Stimulated activated CD4-positive, alpha-beta T cell treated with anti-CD3 and anti-CD28 coated beads, TNF-alpha, amount 100 ng/mL, for 1 hour (primary cell): Measurements from ENCODE around the gene ADAMTS17.

ENCODE experiments used
- DNase-seq, 3 donors: peaks; one replicate each; pipeline ENCODE4 v3.0.0-alpha.2; 2020; ENCODE audit warnings: low read depth in 3 of 3, low spot score in 1 of 3

The ADAMTS17 gene

DNA sequence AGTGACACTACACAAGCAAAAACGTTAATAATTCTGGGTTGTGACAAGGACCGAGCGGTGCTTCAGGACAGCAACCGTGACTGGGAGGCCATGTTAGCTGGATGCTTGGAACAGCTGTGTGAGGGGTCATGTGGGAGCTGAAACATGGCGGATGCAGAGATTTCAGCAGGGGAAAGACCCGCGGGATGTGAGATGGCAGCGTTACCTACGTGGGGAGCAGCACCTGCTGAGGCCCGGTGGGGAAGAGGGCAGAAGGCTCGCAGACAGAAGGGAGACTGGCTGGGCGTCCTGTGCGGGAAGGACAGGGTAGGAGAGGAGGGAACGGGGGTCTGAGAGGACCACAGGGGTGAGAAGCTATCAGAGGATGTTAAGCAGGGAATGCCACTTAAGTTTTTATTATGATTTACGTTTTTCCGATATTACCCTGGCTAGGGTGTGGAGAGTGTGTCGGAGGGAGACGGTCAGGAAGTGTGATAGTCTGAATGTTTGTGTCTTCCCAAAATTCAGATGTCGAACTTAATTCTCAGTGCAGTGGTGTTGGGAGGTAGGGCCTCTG is 379.7 kb downstream of the ADAMTS17 start:
- DNase-seq: no peak

DNA sequence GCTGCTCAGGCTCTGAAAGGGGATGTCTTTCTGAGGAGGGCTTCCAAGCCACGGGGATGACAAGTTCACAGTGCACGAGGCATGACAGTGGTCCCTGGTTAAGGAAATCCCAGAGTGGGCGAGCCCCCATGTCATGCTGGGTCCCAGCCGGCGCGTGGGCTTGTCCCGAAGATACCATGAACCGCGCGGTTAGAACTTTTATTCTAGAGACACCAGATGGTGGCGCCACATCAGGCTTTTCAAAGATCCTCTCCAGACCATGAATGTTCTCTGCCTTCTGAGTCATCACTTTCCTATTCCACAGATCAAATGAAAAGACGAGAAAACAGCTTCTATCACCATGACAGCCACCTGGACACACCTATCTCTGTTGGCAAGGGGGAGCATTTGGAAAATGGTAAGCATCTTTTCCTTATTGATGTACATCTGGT is 380.7 kb downstream of the ADAMTS17 start:
- DNase-seq: no peak

- no peak for DNase-seq
These were observed 382.4 kb downstream of the ADAMTS17 start for GRCh38 chr15:99959326-99959725.

GRCh38 chr15:99958426-99959097 is 383.2 kb downstream of the ADAMTS17 start:
- DNase-seq: no peak

- no peak for DNase-seq
These were observed 384.1 kb downstream of the ADAMTS17 start for GRCh38 chr15:99957642-99958013.

GRCh38 chr15:99956820-99957641 is 384.7 kb downstream of the ADAMTS17 start:
- no peak for DNase-seq

- no peak for DNase-seq
These were observed 385.6 kb downstream of the ADAMTS17 start for GRCh38 chr15:99956022-99956775.

- no peak for DNase-seq
These were observed 386.2 kb downstream of the ADAMTS17 start for GRCh38 chr15:99955532-99955931.

DNA sequence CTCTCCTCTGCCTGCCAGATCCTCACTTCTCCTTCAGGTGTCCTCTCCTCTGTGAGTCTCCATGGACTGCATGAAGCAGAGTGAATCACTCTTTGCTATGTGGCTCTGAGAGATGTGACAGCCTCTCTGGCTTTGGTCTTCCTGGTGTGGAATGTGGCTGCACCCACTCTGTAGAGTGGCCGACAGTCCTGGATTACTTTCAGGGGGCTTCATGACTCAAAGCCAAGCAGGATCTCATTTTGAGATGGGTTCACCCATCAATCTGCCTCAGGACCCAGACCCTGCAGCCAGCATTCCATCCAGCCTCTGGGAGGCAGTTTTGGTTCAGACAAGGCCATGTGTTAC is 386.6 kb downstream of the ADAMTS17 start:
- no peak for DNase-seq

- no peak for DNase-seq
These were observed 387.2 kb downstream of the ADAMTS17 start for GRCh38 chr15:99954361-99955180.

DNA sequence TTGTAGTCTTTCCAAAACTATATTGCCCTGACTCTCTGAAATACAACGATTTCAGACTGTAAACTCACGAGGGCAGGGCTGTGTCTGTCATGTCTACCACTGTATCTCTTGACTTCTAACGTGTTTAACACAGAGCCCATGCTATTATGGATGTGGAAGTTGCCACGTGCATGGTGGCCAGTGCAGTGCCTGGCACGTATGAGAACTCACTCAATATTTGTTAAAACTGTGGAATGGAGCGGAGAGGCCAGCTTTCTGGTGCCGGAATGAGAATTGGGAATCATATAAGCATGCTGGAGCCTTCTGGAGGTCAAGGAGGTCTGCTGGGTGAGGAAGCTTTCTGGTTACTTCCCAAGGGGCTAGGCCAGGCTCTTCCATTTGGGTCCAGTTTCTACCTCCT is 387.9 kb downstream of the ADAMTS17 start:
- DNase-seq: no peak

DNA sequence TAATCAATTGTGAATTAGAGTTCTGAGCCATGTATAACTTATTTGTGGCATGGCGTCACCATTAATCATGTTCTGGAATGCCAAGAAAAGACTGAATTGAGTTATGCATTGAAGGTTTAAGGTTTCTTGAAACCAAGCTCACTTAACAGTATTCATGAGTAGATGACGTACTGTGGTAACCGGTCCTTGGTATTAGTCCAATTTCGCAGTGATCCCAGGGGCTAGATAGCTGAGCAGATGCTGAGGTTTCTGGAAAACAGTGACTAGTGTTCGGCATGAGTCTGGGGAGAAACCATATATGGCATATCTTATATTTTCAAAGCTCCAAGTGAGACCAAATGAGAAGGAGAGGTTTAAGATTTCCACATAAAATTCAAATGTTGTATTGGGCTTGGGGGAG is 390.3 kb downstream of the ADAMTS17 start:
- DNase-seq: no peak

DNA sequence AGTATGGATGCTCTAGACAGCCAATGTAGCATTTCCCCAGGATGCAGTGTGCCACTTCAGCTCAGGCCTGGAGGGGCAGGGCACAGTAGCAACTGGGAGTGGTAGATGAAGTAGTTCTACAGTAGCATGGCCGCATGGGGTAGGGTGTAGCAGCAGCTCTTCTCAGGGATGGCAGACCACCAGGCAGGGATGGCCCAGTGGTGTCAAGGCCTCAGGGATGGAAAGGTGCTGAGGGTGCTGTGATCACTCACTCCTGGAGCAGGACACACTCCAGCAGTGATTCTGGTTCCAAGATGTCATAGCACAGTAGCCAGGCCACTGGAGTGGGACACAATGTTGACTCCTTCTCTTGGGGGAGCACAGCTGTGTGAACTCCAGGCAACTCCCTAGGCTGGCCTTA is 397.6 kb downstream of the ADAMTS17 start:
- DNase-seq: no peak

- no peak for DNase-seq
These were observed 398.3 kb downstream of the ADAMTS17 start for GRCh38 chr15:99943466-99943865.

DNA sequence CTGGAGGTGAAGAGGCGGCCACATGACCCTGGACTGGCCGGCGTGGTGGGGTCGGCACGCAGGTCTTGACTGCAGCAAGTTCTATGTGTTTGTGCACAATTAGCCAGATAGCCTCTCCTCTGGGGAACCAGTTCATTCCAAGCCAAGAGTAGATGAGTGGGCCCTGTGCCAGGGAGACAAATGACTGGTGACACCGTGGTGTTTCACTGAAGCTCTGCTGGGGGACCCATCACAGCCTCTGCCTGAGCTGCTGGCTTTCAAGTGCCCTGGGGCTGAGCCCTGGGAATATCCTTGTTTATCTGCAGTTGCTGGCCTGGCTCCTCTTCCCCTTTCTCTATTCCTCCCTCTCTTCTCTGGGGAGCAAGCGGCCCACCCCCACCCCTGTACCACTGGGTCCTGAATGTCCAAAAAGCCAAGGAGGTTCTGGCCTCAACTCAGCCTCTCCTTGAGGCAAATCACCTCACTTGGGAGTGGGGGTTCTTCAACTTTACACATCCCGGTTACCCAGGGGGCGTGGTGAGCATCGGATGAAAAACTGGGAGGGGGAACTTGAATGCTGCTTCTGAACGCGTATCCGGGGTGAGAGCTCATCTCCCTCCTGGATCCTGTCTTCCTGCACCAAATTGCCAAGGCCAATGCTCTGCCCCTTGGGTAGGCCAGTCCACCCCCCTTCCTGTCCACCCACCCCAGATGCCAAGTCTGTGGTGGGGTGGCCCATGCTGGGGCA is 408.9 kb downstream of the ADAMTS17 start:
- DNase-seq: no peak

DNA sequence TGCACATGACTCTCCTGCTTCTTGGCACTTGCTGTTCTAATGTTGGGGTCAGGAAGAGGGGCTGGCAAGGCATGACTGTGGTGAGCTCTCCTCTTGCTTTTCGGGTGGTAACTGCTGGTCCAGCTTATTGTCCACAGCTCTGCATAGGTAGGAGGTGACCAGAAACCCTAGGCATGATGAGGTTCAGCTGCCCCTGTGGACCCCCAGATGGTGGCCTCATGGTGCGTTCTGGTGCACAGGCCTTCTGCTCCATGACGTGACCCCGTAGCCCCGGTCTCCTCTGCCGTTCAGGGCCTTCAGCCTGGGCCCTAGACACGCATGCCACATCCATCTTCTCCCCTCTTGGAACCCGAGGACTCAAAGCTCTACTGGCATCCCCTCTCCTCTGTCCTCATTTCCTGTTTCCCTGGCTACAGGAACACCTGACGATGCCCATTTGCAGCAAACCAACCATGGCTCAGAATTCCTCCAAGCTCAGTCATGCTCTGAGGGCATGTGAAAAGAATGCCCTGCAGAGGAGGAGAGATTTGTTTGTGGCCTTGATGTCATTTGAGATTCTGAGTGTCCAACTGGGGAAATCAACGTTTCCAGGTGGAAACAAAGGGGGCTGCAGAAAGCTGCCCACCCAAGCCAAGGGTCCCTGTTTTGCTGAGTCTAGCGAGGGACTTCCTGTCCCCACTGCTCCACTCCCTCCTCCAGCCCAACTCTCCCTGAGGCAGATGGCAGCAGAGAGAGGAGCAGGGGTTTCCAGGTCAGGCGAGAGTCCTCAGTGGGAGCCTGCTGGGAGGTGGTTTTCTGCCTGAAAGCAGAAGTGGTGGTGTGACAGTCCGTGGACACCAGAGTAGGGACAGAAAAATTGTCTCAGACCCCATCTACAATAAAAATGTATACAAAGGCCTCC is 409.8 kb downstream of the ADAMTS17 start:
- no peak for DNase-seq

DNA sequence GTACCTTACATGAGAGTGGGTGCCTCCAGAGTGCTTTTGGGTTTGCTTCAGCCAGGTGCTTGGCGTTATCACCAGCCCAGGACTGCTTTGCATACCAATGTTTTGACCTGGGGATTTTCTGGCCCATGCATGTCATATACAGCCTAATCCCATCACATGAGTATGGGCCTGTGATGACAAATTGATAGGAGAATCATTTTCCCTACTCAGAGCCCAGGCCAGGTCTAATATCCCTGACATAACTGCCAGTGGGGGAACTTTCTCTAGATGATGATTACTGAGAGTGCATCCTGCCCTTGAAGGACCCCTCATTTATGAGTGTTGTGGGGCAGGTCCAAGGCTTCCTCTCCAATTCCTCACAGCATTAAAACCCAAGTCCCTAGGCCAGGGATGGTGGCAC is 411.1 kb downstream of the ADAMTS17 start:
- DNase-seq: no peak

GRCh38 chr15:99929266-99929665 is 412.5 kb downstream of the ADAMTS17 start:
- no peak for DNase-seq

DNA sequence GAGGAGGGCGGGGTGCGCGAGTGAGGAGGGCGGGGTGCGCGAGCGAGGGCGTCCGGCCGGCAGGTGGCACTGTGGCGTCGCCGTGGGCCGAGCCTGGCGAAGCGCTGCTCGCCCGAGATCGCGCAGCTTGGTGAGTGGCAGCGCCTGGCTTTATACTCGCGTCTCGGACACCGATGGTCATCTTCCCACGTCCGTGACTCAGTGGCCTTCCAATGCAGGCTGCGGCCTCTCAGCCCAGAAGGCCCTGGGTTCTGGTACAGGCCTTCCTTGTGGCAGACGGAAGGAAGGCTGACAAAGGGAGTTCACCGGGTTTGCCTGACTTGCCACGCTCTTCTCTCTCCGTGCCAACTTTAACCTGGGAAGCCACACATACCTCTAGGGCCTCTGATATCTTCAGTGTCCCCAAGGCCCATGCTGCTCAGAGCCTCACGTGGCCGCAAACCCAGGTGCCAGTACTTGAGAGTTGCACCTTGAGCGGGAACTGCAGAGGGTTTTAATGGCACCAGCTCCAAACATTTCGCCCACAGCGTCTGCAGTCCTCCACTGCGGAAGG is 413.3 kb downstream of the ADAMTS17 start:
- DNase-seq: peak; percentile 60 to 87 (median 84)
